ENCODE measurements around the gene NOTCH1. TPM values are rescaled to one million over a fixed set of nuclear protein-coding genes. Genes with fewer than 3 reads are reported as not detected.

Gene NOTCH1
- polyA plus RNA-seq, 3 donors from 2014 or later: 0.98 to 22.8 (median 4.3) TPM

GRCh38 chr9:136504512-136505348 lies 41.1 kb downstream of the NOTCH1 start:
- DNase-seq: no peak
- peaks cover 0 to 16% (median 7%) of the 10 kb centered on the region in 3 donors for H3K36me3 Mint-ChIP-seq
- no peak overlapping the region for H3K4me3 Mint-ChIP-seq
- peaks cover 0 to 8% (median 0%) of the 10 kb centered on the region in 3 donors for H3K27me3 Mint-ChIP-seq (ENCODE audit: low read depth in 3 of 3)
- no peaks in the 10 kb centered on the region for H3K9me3 Mint-ChIP-seq
- H3K4me1 Mint-ChIP-seq: peaks cover 0 to 3% of the 10 kb centered on the region in 2 donors
- H3K27ac Mint-ChIP-seq: no peak overlapping the region

- peaks cover 0 to 24% (median 7%) of the 10 kb centered on the region in 3 donors for H3K36me3 Mint-ChIP-seq
- H3K27me3 Mint-ChIP-seq (ENCODE audit: low read depth in 3 of 3): peaks cover 0 to 7% (median 3%) of the 10 kb centered on the region in 3 donors
- DNase-seq: no peak
- H3K9me3 Mint-ChIP-seq: no peaks in the 10 kb centered on the region
- H3K27ac Mint-ChIP-seq: no peak overlapping the region
- no peak overlapping the region for H3K4me3 Mint-ChIP-seq
- H3K4me1 Mint-ChIP-seq: peaks cover 0 to 3% of the 10 kb centered on the region in 2 donors
Observed at GRCh38 chr9:136502940-136503550, 42.8 kb downstream of the NOTCH1 start.

GRCh38 chr9:136502196-136502595 lies 43.7 kb downstream of the NOTCH1 start:
- no peaks in the 10 kb centered on the region for H3K9me3 Mint-ChIP-seq
- H3K36me3 Mint-ChIP-seq: peaks cover 0 to 22% (median 7%) of the 10 kb centered on the region in 3 donors
- no peak for DNase-seq
- peaks cover 0 to 7% (median 3%) of the 10 kb centered on the region in 3 donors for H3K27me3 Mint-ChIP-seq (ENCODE audit: low read depth in 3 of 3)
- no peak overlapping the region for H3K4me3 Mint-ChIP-seq
- peaks cover 0 to 3% of the 10 kb centered on the region in 2 donors for H3K4me1 Mint-ChIP-seq
- H3K27ac Mint-ChIP-seq: no peak overlapping the region

GRCh38 chr9:136501686-136502085 lies 44.2 kb downstream of the NOTCH1 start:
- Mint-ChIP-seq H3K36me3 (peaks cover 0 to 22% (median 7%) of the 10 kb centered on the region in 3 donors), H3K4me1 (peaks cover 0 to 3% of the 10 kb centered on the region in 2 donors), H3K9me3 (no peaks in the 10 kb centered on the region), H3K4me3 (no peak overlapping the region), H3K27me3 (ENCODE audit: low read depth in 3 of 3) (peaks cover 0 to 7% (median 3%) of the 10 kb centered on the region in 3 donors), H3K27ac (no peak overlapping the region)
- no peak for DNase-seq

GRCh38 chr9:136499935-136500910 lies 45.6 kb downstream of the NOTCH1 start:
- Mint-ChIP-seq H3K9me3 (no peaks in the 10 kb centered on the region), H3K4me3 (no peak overlapping the region), H3K36me3 (peaks cover 0 to 22% (median 7%) of the 10 kb centered on the region in 3 donors), H3K27me3 (ENCODE audit: low read depth in 3 of 3) (peaks cover 0 to 9% (median 3%) of the 10 kb centered on the region in 3 donors), H3K4me1 (no peaks in the 10 kb centered on the region), H3K27ac (peak overlapping the region in 2 of 6 donors; percentile 32 to 39)
- DNase-seq: no peak

GRCh38 chr9:136499071-136499934 lies 46.5 kb downstream of the NOTCH1 start:
- Mint-ChIP-seq H3K4me3 (no peak overlapping the region), H3K27me3 (ENCODE audit: low read depth in 3 of 3) (peaks cover 0 to 9% (median 3%) of the 10 kb centered on the region in 3 donors), H3K36me3 (peaks cover 0 to 22% (median 7%) of the 10 kb centered on the region in 3 donors), H3K9me3 (no peaks in the 10 kb centered on the region), H3K4me1 (no peaks in the 10 kb centered on the region), H3K27ac (peak overlapping the region in 2 of 6 donors; percentile 32 to 39)
- DNase-seq: no peak

GRCh38 chr9:136497916-136498695 lies 47.7 kb downstream of the NOTCH1 start:
- Mint-ChIP-seq H3K4me3 (no peak overlapping the region), H3K27ac (no peak overlapping the region), H3K36me3 (peaks cover 0 to 22% (median 7%) of the 10 kb centered on the region in 3 donors), H3K4me1 (no peaks in the 10 kb centered on the region), H3K9me3 (no peaks in the 10 kb centered on the region), H3K27me3 (ENCODE audit: low read depth in 3 of 3) (peaks cover 0 to 8% (median 3%) of the 10 kb centered on the region in 3 donors)
- no peak for DNase-seq

- DNase-seq: no peak
- peaks cover 0 to 17% (median 3%) of the 10 kb centered on the region in 3 donors for H3K36me3 Mint-ChIP-seq
- peaks cover 0 to 8% (median 3%) of the 10 kb centered on the region in 3 donors for H3K27me3 Mint-ChIP-seq (ENCODE audit: low read depth in 3 of 3)
- H3K4me1 Mint-ChIP-seq: peaks cover 0 to 6% of the 10 kb centered on the region in 2 donors
- no peak overlapping the region for H3K4me3 Mint-ChIP-seq
- H3K27ac Mint-ChIP-seq: no peak overlapping the region
- H3K9me3 Mint-ChIP-seq: no peaks in the 10 kb centered on the region
Observed at GRCh38 chr9:136496801-136497620, 48.8 kb downstream of the NOTCH1 start.

GRCh38 chr9:136496181-136496580 lies 49.7 kb downstream of the NOTCH1 start:
- no peak for DNase-seq
- Mint-ChIP-seq H3K9me3 (no peaks in the 10 kb centered on the region), H3K27ac (peak overlapping the region in 1 of 6 donors; percentile 12), H3K36me3 (peaks cover 0 to 13% (median 0%) of the 10 kb centered on the region in 3 donors), H3K27me3 (ENCODE audit: low read depth in 3 of 3) (peaks cover 0 to 8% (median 3%) of the 10 kb centered on the region in 3 donors), H3K4me3 (no peak overlapping the region), H3K4me1 (peaks cover 0 to 6% of the 10 kb centered on the region in 2 donors)

GRCh38 chr9:136495238-136495800 lies 50.5 kb downstream of the NOTCH1 start:
- no peak for DNase-seq
- Mint-ChIP-seq H3K27me3 (ENCODE audit: low read depth in 3 of 3) (peaks cover 0 to 8% (median 3%) of the 10 kb centered on the region in 3 donors), H3K27ac (no peak overlapping the region), H3K36me3 (peaks cover 0 to 13% (median 0%) of the 10 kb centered on the region in 3 donors), H3K4me3 (no peak overlapping the region), H3K9me3 (no peaks in the 10 kb centered on the region), H3K4me1 (peaks cover 1 to 6% of the 10 kb centered on the region in 2 donors)
